ENCODE measurements around the gene RALGDS. TPM values are rescaled to one million over a fixed set of nuclear protein-coding genes. Genes with fewer than 3 reads are reported as not detected.

RALGDS gene
- total RNA-seq, 1 experiment from 2014 or later = 40.1 TPM

GRCh38 chr9:133088756-133089155, 32.3 kb downstream of the RALGDS start:
- TF ChIP-seq CTCF (conservative IDR thresholded peaks at IDR 0.05; ENCODE audit: low read depth, low read length) = no peak
- TF ChIP-seq EZH2 (IDR thresholded peaks at IDR 0.05; ENCODE audit: borderline replicate concordance, low read depth, low read length, poor library complexity, severe bottlenecking) = no peak
- POLR2A ChIA-PET (ENCODE audit: low non-redundant PET) = no interaction called here
- no TSS peak for BruUV-seq (replicated peaks)

GRCh38 chr9:133088146-133088750, 32.8 kb downstream of the RALGDS start:
- TF ChIP-seq CTCF (conservative IDR thresholded peaks at IDR 0.05; ENCODE audit: low read depth, low read length) = no peak
- TF ChIP-seq EZH2 (IDR thresholded peaks at IDR 0.05; ENCODE audit: borderline replicate concordance, low read depth, low read length, poor library complexity, severe bottlenecking) = no peak
- Histone ChIP-seq H3K4me3 (ENCODE audit: low read depth, low read length, poor library complexity, severe bottlenecking) (no peak overlapping the region), H3K4me1 (ENCODE audit: insufficient read depth, low read length, poor library complexity, severe bottlenecking) (no peaks in the 10 kb centered on the region), H3K36me3 (ENCODE audit: insufficient read depth, low read length, poor library complexity, severe bottlenecking) (no peaks in the 10 kb centered on the region), H3K27me3 (replicated peaks; ENCODE audit: insufficient read depth, low read depth, low read length, poor library complexity) (no peaks in the 10 kb centered on the region), H3K27ac (ENCODE audit: low read depth, low read length, poor library complexity, severe bottlenecking) (no peak overlapping the region), H3K9me3 (ENCODE audit: low read depth, low read length, poor library complexity, severe bottlenecking) (no peaks in the 10 kb centered on the region)
- intact Hi-C loops (cut with micrococcal nuclease; ENCODE audit: unreplicated experiment) = no loop called here
- no peak for DNase-seq (ENCODE audit: low spot score)
- ChIA-PET CTCF (no interaction called here), POLR2A (ENCODE audit: low non-redundant PET) (no interaction called here)
- BruUV-seq (replicated peaks) = no TSS peak

More at GRCh38 chr9:133088756-133089155, 32.3 kb downstream of the RALGDS start:
- Histone ChIP-seq H3K36me3 (ENCODE audit: insufficient read depth, low read length, poor library complexity, severe bottlenecking) (no peaks in the 10 kb centered on the region), H3K27ac (ENCODE audit: low read depth, low read length, poor library complexity, severe bottlenecking) (no peak overlapping the region), H3K9me3 (ENCODE audit: low read depth, low read length, poor library complexity, severe bottlenecking) (no peaks in the 10 kb centered on the region), H3K4me3 (ENCODE audit: low read depth, low read length, poor library complexity, severe bottlenecking) (no peak overlapping the region), H3K4me1 (ENCODE audit: insufficient read depth, low read length, poor library complexity, severe bottlenecking) (no peaks in the 10 kb centered on the region), H3K27me3 (replicated peaks; ENCODE audit: insufficient read depth, low read depth, low read length, poor library complexity) (no peaks in the 10 kb centered on the region)
- CTCF ChIA-PET = no interaction called here
- DNase-seq (ENCODE audit: low spot score) = no peak
- intact Hi-C loops (cut with micrococcal nuclease; ENCODE audit: unreplicated experiment) = no loop called here

GRCh38 chr9:133087429-133088145, 33.5 kb downstream of the RALGDS start:
- TF ChIP-seq CTCF (conservative IDR thresholded peaks at IDR 0.05; ENCODE audit: low read depth, low read length) = no peak
- TF ChIP-seq EZH2 (IDR thresholded peaks at IDR 0.05; ENCODE audit: borderline replicate concordance, low read depth, low read length, poor library complexity, severe bottlenecking) = no peak
- no peaks in the 10 kb centered on the region for H3K27me3 ChIP-seq (replicated peaks; ENCODE audit: insufficient read depth, low read depth, low read length, poor library complexity)
- POLR2A ChIA-PET (ENCODE audit: low non-redundant PET) = no interaction called here

More at GRCh38 chr9:133087429-133088145, 33.5 kb downstream of the RALGDS start:
- CTCF ChIA-PET = no interaction called here
- intact Hi-C loops (cut with micrococcal nuclease; ENCODE audit: unreplicated experiment) = no loop called here
- no peak overlapping the region for H3K4me3 ChIP-seq (ENCODE audit: low read depth, low read length, poor library complexity, severe bottlenecking)
- no peaks in the 10 kb centered on the region for H3K36me3 ChIP-seq (ENCODE audit: insufficient read depth, low read length, poor library complexity, severe bottlenecking)
- no peak overlapping the region for H3K27ac ChIP-seq (ENCODE audit: low read depth, low read length, poor library complexity, severe bottlenecking)
- no peaks in the 10 kb centered on the region for H3K4me1 ChIP-seq (ENCODE audit: insufficient read depth, low read length, poor library complexity, severe bottlenecking)
- no peaks in the 10 kb centered on the region for H3K9me3 ChIP-seq (ENCODE audit: low read depth, low read length, poor library complexity, severe bottlenecking)
- no TSS peak for BruUV-seq (replicated peaks)
- no peak for DNase-seq (ENCODE audit: low spot score)

All from A673 (cell line).